ENCODE results near the gene IKZF5.

Gene IKZF5

DNA sequence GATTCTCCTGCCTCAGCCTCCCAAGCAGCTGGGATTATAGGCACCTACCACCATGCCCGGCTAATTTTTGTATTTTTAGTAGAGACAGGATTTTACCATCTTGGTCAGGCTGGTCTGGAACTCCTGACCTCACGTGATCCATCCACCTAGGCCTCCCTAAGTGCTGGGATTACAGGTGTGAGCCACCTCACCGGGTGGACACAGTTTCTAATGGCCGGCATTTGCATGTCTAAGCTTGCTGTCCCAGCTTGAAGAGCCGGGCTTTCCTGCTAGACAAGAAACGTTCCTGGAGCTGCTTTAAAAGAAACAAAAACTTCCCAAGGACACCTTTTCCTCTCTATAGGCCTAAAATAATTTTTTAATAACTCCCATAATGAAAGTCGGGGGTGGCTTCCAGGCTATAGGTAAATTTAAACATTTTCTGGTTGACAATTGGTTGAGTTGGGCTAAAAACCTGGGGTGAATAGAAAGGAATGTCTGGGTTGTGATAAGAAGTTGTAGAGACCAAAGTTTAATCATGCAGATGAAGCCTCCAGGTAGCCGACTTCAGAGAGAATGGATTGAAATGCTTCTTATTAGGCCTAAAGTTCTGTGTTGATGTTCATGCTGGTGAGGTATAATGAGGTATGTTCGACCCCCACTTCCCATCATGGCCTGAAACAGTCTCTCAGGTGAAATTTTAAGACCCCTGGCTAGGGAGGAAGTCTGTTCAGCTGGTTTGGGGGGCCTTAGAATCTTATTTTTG lies 9.0 kb upstream of the IKZF5 start:
- no peak for DNase-seq (ENCODE audit: low read depth in 2 of 3, low spot score in 2 of 3)

DNA sequence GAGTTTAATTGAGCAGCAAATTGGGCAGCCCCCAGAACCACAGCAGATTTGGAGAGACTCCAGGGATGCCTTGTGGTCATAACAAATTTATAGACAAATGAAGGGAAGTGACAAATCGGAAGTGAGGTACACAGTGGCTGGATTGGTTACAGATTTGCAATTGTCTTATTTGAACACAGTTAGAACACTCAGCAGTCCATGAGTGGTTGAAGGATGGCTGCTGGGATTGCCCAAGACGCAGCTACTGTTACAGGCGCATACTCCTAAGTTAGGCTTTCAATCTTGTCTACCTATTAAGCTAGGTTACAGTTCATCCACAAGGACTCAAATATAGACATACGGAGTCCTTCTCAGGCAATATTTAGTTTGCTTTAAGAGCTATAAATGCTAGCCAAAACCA lies 7.6 kb upstream of the IKZF5 start:
- DNase-seq (ENCODE audit: low read depth in 2 of 3, low spot score in 2 of 3) = no peak

- DNase-seq (ENCODE audit: low read depth in 2 of 3, low spot score in 2 of 3) = no peak
Measured at GRCh38 chr10:123014772-123015171, 6.2 kb upstream of the IKZF5 start.

GRCh38 chr10:123013456-123014419 lies 5.1 kb upstream of the IKZF5 start:
- no peak for DNase-seq (ENCODE audit: low read depth in 2 of 3, low spot score in 2 of 3)

DNA sequence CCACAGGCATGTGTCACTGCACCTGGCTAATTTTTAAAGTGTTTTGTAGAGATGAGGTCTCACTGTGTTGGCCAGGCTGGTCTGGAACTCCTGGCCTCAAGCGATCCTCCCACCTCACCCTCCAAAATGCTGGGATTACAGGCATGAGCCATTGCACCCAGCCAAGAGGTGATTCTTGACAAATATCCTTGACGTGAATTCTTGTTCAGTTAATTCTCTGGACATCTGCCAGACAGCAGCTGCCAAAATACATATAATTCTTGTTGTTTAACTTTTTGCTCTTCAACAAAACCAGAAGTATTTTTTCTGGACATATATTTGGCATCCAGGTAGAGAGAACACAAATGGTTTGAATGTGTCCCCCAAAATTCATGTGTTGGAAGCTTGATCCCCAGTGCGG lies 3.4 kb upstream of the IKZF5 start:
- no peak for DNase-seq (ENCODE audit: low read depth in 2 of 3, low spot score in 2 of 3)

DNA sequence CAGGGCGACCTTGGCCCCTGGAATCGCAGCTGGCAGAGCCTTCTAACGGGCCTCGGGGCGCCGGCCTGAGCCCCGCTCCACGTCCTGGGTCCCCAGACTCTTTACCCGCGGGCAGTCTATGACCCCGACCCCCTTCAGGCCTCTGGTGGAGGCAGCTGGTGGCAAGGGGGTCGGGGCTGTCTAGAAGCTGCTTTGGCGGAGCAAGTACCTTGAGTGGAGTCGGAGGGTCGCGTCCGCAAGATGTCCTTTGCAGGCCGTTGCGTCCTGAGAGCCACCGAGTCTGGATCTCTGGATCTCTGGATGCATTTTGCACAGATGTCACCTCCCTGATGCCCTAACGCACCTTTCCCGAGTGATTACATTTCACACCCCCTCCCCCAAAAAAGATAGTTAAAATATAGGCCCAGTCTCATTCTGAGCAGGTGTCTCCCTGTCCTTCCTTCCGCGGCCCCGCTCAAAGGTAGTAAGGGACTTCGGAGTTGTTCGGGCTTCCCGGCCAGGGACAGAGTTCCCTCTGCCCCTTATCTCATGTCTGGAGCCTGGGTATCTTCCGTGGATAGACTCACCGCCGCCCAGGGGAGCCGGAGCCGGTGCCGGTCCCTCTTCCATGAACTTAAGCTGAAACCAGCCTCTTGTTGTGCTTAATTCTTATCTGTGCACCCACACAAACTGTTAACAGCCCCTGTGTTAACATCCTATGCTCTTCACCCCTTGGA lies 668 bp upstream of the IKZF5 start:
- DNase-seq (ENCODE audit: low read depth in 2 of 3, low spot score in 2 of 3) = peak in 1 of 3 experiments; percentile 2

GRCh38 chr10:123007558-123008354 lies 839 bp downstream of the IKZF5 start:
- no peak for DNase-seq (ENCODE audit: low read depth in 2 of 3, low spot score in 2 of 3)

- DNase-seq (ENCODE audit: low read depth in 2 of 3, low spot score in 2 of 3) = no peak
Measured at GRCh38 chr10:123004298-123004697, 4.3 kb downstream of the IKZF5 start.

- DNase-seq (ENCODE audit: low read depth in 2 of 3, low spot score in 2 of 3) = no peak
Measured at GRCh38 chr10:123001370-123001769, 7.2 kb downstream of the IKZF5 start.

DNA sequence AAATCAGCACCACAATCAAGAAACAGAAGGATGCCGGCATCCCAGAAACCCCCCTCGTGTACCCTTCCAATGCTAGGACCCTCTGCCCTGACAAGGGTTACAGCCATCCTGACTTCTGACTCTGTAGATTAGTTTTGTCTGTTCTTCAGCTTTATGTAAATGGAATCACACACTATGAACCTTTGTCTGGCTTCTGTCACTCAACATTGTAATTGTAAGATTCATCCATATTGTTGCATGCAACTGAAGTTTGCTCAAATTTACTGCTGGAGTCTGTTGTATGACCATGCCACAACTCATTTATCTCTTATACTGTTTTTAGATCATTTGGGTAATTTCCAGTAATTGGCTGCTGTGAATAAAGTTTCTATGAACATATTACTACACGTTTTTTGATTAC lies 8.4 kb downstream of the IKZF5 start:
- DNase-seq (ENCODE audit: low read depth in 2 of 3, low spot score in 2 of 3) = no peak

- no peak for DNase-seq (ENCODE audit: low read depth in 2 of 3, low spot score in 2 of 3)
Measured at GRCh38 chr10:122999347-122999746, 9.2 kb downstream of the IKZF5 start.

GRCh38 chr10:122998934-122999333 lies 9.7 kb downstream of the IKZF5 start:
- no peak for DNase-seq (ENCODE audit: low read depth in 2 of 3, low spot score in 2 of 3)

- DNase-seq (ENCODE audit: low read depth in 2 of 3, low spot score in 2 of 3) = no peak
Measured at GRCh38 chr10:122998360-122998917, 10.2 kb downstream of the IKZF5 start.

DNA sequence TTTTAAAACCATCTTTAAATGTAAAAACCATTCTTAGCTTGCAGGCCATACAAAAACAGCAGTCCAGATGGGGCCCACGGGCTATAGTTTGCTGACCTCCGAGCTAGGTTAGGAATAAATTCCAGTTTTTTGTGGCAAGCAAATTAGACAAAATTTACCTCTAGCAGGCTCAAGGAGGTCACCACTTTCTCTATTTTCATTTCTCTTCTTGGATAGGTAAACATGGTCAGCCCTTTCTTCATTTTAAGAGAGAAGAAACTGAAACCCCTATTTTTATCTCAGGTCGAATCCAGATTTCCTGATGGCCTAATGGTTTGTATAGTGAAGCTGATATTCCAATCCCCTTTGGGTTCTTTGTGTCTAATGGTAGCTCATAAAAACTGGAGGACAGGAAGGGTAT lies 10.7 kb downstream of the IKZF5 start:
- no peak for DNase-seq (ENCODE audit: low read depth in 2 of 3, low spot score in 2 of 3)

GRCh38 chr10:122995936-122996335 lies 12.7 kb downstream of the IKZF5 start:
- DNase-seq (ENCODE audit: low read depth in 2 of 3, low spot score in 2 of 3) = no peak

GRCh38 chr10:122993797-122994336 lies 14.7 kb downstream of the IKZF5 start:
- no peak for DNase-seq (ENCODE audit: low read depth in 2 of 3, low spot score in 2 of 3)

GRCh38 chr10:122992031-122992585 lies 16.5 kb downstream of the IKZF5 start:
- no peak for DNase-seq (ENCODE audit: low read depth in 2 of 3, low spot score in 2 of 3)

GRCh38 chr10:122990278-122990677 lies 18.3 kb downstream of the IKZF5 start:
- DNase-seq (ENCODE audit: low read depth in 2 of 3, low spot score in 2 of 3) = no peak

DNA sequence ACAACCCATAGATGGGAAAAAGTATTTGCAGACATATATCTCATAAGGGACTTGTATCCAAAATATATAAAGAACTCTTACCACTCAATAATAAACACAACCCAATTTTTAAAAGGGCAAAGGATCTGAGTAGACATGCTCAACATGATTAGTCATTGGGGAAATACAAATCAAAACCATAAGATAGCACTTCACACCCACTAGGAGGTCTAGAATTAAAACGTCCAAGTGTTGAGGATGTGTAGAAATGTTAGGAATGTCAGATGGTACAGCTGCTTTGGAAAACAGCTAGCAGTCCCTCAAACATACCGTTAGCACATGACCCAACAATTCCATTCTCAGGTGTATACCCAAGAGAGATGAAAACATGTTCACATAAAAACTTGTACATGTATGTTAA lies 20.1 kb downstream of the IKZF5 start:
- DNase-seq (ENCODE audit: low read depth in 2 of 3, low spot score in 2 of 3) = no peak

DNA sequence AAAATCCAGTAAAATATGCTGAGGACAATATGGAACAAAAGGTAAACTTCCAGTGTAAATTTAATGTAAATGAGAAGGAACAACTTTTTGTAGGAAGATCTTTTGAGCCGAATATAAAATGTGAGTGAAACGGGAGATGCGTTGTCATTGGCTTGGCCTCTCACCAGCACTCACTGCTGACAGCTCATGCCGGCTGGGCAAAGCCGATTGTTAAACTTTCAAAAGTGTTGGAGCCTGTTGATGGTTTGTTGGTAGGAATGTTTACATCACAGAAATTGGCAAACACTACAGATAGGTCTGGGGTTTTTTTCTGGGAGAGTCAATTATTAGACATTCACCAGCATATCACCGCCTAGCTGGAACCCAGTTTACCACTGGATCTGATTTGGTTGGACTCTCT lies 22.3 kb downstream of the IKZF5 start:
- DNase-seq (ENCODE audit: low read depth in 2 of 3, low spot score in 2 of 3) = no peak
